Measurements from ENCODE around the gene PLCG2. TPM values are rescaled to one million over a fixed set of nuclear protein-coding genes. Genes with fewer than 3 reads are reported as not detected.

PLCG2 gene
- total and polyA plus RNA-seq, 8 donors: 5.1 to 48.7 (median 9.4) TPM

- DNase-seq: no peak
- peaks cover 0 to 5% of the 10 kb centered on the region in 2 donors for H3K4me1 ChIP-seq
- intact Hi-C loops (cut with DNase I): no loop called here
These were observed 71.3 kb downstream of the PLCG2 start for GRCh38 chr16:81850197-81850944.

GRCh38 chr16:81852347-81852746 lies 73.3 kb downstream of the PLCG2 start:
- H3K4me1 ChIP-seq: peaks cover 0 to 5% of the 10 kb centered on the region in 2 donors
- TF ChIP-seq CTCF (IDR thresholded peaks at IDR 0.05): no peak
- no peak overlapping the region for H3K4me3 ChIP-seq
- DNase-seq (no peak), ATAC-seq (no peak)
- H3K27me3 ChIP-seq: no peaks in the 10 kb centered on the region
- H3K27ac ChIP-seq: no peak overlapping the region
- H3K9me3 ChIP-seq: no peaks in the 10 kb centered on the region
- H3K36me3 ChIP-seq: no peaks in the 10 kb centered on the region
- intact Hi-C loops (cut with DNase I): no loop called here

More at GRCh38 chr16:81850197-81850944, 71.3 kb downstream of the PLCG2 start:
- no peaks in the 10 kb centered on the region for H3K27me3 ChIP-seq
- ATAC-seq: no peak
- TF ChIP-seq CTCF (IDR thresholded peaks at IDR 0.05): no peak
- no peaks in the 10 kb centered on the region for H3K36me3 ChIP-seq
- no peak overlapping the region for H3K4me3 ChIP-seq
- no peaks in the 10 kb centered on the region for H3K9me3 ChIP-seq
- no peak overlapping the region for H3K27ac ChIP-seq

- intact Hi-C loops (cut with DNase I): no loop called here
- DNase-seq (no peak), ATAC-seq (no peak)
- H3K4me3 ChIP-seq: no peak overlapping the region
- no peaks in the 10 kb centered on the region for H3K4me1 ChIP-seq
- H3K27ac ChIP-seq: peak overlapping the region in 1 of 2 donors; percentile 21
- H3K9me3 ChIP-seq: no peaks in the 10 kb centered on the region
- no peaks in the 10 kb centered on the region for H3K36me3 ChIP-seq
- no peaks in the 10 kb centered on the region for H3K27me3 ChIP-seq
- no peak for TF ChIP-seq CTCF (IDR thresholded peaks at IDR 0.05)
These were observed 76.6 kb downstream of the PLCG2 start for GRCh38 chr16:81855552-81856153.

- no peak overlapping the region for H3K4me3 ChIP-seq
- intact Hi-C loops (cut with DNase I): no loop called here
- no peak for DNase-seq
- peaks cover 0 to 8% of the 10 kb centered on the region in 2 donors for H3K4me1 ChIP-seq
- TF ChIP-seq CTCF (IDR thresholded peaks at IDR 0.05): no peak
- no peak for ATAC-seq
- H3K27me3 ChIP-seq: no peaks in the 10 kb centered on the region
- no peak overlapping the region for H3K27ac ChIP-seq
- H3K36me3 ChIP-seq: no peaks in the 10 kb centered on the region
- H3K9me3 ChIP-seq: no peaks in the 10 kb centered on the region
These were observed 81.5 kb downstream of the PLCG2 start for GRCh38 chr16:81860287-81861266.

Measured in left lung (tissue), 10 donors.